ENCODE data around the gene CAPN15.

The CAPN15 gene

GRCh38 chr16:526181-527014, 1.1 kb upstream of the CAPN15 start:
- FAIRE-seq: no peak

DNA sequence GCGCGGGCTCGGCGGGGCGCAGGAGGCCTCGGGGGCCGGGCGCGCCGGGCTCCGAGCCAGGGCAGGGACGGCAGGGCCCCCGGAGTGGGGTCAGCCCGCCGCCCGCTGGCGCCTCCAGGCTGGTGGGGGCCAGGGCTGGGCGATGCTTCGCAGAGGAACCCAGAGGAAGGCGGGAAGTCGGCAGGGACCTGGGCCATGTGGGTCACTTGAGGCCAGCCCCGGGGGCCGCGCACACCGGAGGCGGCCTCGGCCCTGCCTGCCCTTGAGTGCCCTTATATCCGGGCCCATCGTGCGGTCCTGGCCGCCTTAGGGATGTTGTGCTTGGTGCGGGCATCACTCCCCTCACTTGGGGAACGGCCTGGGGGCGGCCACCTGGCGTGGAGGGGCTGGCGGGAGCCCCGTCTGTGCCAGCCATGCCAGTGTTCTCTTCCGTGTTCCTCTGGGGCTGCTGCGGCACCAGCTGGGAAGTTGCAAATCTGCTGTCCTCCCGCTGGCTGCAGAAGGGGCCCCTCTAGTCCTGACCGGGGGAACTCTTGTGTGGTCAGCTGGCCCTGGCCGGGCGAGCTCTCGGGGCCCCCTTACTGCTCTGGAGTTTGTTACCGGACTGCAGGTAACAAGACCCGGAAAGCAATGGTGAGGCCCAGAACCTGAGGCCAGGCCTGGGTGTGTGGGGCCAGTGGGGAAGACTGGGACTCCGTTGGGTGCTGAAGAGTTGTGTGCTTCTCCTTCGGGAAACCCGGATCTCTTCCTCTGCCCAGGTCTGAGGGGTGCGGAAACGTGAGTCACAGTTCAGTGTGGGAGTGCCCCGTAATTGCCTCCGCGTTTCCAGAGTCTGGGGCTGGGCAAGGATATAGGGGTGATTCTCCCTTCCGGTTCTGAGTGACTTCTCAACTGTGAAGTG, 849 bp downstream of the CAPN15 start:
- no peak for FAIRE-seq

DNA sequence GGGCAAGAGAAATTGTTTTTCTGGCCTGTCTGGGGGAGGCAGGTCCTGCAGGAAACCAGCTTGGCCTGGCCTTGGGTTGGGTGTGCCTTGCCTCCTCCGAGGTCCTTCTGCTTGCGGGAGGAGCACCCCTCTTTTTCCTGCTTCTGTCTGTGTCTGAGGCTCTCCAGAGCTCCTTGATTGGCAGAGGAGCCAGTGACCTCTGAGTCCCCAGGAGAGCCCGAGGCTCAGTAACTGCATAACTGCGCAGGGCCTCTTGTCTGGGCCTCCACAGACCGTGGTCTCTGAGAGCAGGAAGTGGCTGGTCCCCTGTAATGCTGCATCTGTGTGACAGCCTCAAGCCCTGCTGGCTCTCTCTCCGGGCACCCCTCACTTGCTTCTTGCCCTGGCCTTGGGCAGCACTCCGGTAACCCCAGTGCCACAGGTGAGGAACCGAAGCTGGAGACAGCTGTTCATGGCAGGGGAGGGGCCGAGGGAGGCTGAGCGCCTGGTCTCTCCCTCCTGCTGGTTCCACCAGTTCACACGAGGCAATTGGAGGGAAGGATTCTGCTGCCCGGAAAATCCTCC, 1.6 kb downstream of the CAPN15 start:
- FAIRE-seq: no peak

DNA sequence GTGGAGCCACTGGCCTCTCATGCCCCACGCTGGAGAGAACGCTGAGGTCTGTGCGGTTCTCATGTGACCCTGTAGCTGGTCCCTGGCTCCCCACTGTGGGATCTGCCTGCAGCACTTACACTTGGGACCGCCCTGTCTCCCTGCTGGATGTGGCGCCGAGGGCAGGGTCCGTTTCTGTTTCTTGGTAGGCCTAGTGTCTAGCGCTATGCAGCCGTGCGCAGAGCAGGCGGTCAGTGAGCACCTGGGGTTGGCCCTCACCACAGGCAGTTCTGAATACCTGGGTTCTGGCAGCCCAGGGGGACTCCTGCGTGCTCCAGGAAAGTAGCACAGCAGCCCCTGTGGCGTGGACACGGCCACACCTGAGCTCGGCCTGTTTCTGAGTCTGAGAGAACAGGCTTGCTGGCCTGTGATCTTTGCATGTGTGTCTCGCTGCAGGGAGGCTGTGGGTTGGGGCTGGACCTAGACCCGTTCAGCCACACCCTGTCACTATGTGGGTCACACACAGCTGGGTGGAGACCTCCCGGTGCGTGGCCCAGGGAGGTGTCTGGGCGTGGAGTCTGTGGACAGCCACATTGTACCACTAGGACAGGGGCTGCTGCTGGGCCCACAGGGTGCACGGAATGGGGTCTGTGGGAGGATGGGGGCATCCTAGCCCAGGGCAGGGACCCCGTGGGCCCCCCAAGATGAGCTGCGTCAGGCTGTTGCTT, 2.8 kb downstream of the CAPN15 start:
- no peak for FAIRE-seq

DNA sequence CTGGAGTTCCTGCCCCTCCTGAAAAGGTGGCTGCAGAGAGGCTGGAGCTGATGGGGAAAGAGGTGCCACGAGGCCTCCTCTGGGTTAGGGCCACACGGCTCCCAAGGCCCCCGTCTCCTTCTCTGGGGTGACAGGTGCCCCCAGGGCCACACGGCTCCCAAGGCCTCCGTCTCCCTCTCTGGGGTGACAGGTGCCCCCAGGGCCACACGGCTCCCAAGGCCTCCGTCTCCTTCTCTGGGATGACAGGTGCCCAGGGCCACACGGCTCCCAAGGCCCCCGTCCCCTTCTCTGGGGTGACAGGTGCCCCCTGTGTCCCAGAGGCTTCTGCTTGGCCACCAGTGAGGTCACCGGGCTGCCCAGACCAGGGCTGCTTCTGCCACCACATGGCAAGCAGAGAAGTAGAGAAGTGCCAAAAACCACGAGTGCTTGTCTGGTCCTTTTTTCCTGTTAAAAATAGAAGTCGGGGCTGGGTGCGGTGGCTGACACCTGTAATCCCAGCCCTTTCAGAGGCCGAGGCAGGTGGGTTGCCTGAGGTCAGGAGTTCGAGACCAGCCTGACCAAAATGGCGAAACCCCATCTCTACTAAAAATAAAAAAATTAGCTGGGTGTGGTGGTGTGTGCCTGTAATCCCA, 4.1 kb downstream of the CAPN15 start:
- no peak for FAIRE-seq

GRCh38 chr16:533391-534123, 6.0 kb downstream of the CAPN15 start:
- no peak for FAIRE-seq

DNA sequence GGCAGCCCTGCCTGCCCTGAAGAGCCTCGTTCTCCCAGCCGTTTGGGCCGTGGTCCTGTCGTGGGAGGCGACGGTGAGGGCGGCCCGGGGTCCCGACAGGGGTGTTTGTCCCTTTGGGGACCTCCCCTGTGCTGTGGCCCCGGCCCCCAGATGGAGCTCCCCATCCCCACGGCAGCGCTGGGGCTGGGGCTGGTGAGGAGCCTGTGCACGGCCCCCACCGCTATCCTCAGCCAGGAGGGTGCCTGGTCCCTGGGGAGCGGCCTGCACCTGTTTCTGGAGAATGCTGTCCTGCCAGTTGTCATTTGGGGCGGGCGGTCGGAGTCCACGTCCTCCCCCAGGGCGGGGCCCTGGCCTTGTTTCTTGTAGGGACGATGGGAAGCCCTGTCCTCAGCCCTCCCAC, 6.6 kb downstream of the CAPN15 start:
- no peak for FAIRE-seq

DNA sequence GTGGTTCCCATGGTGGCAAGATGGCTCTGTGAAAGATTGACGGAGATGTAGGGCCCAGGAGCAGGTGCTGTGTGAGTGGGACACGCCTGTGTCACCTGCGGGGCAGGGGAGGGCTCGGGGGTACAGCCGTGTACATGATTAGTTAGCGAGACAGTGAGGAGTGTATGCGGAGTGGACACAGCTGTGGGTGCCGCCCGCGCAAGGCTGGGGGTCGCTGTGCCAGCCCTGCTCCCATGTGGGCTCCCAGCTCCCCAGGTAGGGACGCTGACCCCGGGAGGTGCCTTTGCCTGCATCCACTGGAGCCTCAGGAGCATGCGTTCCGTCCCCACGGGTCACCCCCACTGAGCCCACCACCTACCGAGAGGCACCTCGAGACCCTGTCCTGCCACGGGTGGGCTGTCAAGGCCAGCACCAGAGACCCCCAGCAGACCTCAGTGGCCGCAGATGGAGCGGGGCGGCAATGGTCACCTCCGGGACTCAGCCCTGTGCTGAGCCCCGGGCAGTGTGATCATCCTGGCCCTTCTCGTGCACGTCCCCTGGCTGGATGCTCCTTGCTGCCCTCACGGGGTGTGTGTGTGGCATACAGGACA, 7.4 kb downstream of the CAPN15 start:
- FAIRE-seq: no peak

DNA sequence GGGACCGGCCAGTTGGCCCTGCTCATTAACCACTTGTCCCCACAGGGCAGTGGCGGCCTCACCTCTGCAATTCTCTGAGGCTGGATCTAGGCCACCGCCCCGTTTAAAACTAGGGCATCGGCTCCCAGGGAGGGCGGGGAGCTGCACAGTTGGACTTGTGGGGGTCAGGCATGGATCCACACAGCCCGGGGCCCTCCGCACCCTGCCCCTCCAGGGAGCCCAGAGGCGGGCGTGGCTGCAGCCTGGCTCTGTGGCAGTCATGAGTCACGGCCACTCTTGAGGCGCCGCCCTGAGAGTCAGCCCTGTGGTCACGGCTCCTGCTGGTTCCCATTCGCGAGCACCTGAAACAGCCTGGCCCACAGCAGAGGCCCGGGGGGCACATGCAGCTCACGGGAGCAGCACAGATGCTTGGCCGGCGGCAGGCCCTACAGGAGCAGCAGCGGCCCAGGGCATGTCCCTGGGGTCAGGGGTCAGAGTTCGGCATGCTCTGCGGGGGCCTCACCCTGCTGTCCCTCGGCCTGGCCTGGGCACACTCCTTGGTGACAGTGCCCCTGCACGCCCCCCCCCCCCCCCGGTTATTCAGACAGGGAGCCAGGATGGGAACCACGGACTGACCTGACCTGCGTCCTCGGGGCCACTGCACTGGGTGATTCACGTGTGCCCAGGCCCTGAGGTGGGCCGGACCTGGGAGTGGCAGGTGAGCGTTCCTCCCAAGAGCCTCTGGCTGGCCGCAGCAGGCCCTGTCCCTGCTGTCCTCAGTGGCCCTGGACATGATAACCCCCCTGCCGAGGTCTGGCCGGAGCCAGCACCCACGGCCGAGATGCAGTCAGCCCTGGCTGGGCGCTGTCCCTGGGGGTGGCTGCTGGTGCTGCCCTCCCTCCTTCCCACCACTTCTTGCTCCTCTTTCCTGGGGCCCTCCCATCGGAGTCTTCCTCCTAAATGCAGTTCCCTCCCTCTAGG, 8.2 kb downstream of the CAPN15 start:
- no peak for FAIRE-seq

DNA sequence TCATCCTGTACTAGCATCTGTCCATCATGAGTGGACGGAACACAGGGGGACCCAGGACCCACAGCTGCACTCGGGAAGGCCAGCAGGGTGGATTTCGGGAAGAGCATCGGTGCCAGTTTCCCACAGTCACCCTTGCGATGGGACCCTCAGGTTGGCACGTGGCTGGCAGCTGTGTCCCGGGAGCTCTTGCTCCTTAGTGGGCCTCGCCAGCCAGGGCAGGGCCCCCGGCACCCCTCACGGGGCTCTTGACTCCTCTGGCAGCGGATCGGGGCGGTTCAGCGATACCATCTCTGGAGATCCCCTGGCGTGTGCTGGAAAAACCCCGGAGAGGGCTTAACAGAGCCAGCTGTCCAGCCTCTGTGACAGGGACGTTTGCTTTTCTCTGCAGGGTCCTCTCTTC, 9.2 kb downstream of the CAPN15 start:
- FAIRE-seq: no peak

DNA sequence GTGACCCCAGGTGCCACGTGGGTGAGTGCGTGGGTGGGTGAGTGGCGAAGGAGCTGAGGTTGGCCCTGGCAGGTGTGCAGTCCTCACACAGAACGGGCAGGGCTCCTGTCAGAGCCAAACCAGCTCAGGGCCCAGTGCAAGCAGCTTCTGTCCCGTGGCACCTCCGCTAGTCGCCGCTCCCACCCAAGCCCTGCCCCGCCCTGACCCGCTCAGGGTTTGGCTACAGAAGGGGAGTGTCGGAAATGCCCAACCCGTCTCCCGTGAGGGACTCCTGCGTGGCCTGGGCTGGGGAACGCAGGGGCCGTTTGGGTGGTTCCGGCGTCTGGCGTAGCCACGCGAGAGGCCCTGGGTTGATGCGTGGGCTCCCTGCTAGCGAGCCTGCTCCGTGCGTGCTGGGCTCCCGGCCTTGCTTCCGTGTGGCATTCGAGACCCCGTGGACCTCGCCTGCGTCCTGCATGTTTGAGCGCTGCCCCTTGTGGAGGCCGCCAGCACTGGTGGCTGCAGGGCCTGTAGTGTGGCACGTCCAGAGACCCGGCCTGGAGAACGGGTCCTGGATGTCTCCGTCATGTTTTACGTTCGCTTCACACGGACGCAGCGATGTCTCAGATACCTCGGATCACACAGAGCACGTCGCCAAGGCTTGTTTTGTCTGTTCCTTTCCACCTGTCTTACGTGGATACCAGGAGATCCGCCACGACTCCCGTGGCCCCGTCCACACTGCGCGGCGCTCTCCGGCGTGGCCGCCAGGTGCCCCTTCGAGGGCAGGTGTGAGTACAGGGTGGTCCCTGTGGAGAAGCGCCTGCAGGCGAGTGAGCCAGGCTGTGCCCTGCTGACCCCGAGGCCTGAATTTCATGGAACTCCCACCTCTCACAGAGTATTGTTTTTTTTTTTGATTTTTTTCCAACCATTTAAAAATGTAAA, 10.2 kb downstream of the CAPN15 start:
- no peak for FAIRE-seq

DNA sequence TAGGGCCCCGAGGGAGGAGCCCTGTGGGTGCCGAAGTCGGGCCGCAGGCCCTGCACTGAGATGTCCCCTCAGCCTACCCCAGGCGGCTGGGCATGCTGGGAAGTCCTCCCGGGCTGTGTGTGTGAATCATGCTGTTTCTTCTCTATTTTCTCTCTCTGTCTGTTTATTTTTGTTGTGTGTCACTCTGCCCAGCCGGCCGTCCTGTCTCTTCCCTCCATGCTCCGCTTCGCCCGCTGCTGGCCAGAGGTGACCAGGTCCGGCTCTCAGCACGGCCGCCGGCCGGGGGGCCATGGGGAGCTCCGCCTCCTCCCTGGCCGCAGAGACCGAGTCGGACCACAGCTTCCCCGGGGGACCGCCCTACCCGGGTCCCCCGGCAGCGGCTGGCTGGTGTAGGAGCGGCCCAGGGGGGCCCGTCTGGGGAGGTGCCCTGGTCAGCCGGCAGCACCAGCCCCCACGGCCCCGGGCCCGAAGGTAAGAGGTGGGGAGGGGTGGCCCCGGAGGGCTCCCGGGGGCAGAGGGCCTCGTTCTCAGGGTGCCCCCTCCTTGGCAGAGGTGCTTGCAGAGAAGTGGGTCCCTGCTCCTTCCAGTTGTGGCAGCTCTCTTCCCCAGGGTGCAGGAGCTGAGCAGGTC, 12.5 kb downstream of the CAPN15 start:
- no peak for FAIRE-seq

DNA sequence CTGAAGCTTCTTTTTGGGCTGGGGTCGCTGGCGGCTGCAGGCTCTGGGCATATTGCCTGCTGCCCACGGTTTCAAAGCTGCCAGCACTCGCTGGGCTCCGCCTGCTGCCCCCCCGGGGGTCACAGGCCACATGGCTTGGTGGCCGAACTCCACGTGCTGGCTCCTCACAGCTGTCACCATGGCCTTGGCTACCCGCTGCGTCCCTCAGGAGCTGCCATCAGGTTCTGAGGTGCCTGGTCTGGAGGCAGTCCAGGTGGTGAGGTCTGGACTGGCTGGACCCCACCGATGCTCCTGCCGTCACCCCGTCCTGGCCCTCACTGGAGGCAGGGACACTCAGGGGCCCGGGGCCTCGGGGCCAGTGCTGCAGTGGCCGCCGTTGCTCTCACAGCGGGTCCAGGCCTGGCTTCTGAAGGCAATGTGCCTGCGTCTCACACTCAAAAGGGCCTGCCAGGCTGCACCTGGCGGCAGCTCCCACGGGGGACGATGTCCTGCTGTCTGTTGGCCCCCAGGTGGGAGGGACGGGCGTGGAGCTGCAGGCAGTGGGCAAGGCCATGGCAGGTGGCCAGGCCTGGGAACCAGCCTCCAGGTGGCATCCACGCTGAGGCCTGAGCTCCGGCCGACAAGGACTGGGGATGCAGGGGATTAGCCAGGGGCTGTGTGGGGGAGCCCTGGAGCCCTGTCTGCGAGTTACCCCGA, 13.3 kb downstream of the CAPN15 start:
- no peak for FAIRE-seq

GRCh38 chr16:543301-544164, 16.0 kb downstream of the CAPN15 start:
- no peak for FAIRE-seq

GRCh38 chr16:544517-544916, 17.0 kb downstream of the CAPN15 start:
- no peak for FAIRE-seq

GRCh38 chr16:546909-547770, 19.6 kb downstream of the CAPN15 start:
- no peak for FAIRE-seq
